Fibroblast of skin of right biceps (primary cell): ENCODE results near the gene WDR82.

Experiments used
- DNase-seq: peaks from one replicate; pipeline ENCODE4 v3.0.0-alpha.2; 2013

WDR82 gene

DNA sequence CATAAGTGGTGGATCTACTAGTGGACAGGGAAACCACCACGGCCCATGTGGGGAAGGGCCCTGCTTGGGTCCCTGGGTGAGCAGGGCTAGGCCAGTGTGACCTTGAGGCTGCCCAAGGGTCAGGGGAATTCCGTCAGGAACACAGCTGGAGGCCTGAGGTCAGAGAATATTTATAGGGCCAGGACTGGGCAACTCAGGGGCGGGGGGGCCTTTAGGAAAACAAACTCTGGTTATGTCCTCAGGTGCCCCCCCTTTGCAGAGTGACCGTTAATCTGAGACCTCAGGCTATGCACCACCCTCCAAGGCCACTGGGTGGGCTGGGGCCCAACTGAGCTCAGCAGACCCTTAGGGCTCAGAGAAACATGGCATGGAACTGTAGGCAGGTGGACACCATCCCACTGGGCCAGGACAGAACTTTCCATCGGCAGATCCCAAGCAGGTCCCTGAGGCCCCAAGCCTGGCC, 42.0 kb downstream of the WDR82 start:
- DNase-seq, result no peak

- DNase-seq, result no peak
Measured at GRCh38 chr3:52234516-52235447, 43.7 kb downstream of the WDR82 start.

DNA sequence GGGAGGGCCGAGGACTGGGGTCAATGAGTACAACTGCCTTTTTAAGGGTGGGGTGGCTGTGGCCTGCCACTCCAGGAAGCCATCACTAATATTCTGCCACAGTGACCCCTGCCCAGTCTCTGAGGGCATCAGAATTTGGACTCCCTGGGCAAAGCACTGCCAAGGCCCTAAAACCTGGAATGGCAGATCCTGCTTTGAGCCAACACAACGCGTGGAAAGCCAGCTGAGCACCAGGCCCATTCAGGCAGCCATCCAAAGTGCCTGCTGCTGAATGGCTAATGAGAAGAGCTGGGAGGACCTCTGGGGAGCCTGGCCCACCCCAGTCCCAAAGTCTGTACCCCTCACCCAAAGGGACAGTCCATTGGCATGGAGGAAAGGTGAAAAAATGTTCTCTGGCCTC, 44.5 kb downstream of the WDR82 start:
- no peak for DNase-seq

- no peak for DNase-seq
Measured at GRCh38 chr3:52233108-52233591, 45.3 kb downstream of the WDR82 start.

DNA sequence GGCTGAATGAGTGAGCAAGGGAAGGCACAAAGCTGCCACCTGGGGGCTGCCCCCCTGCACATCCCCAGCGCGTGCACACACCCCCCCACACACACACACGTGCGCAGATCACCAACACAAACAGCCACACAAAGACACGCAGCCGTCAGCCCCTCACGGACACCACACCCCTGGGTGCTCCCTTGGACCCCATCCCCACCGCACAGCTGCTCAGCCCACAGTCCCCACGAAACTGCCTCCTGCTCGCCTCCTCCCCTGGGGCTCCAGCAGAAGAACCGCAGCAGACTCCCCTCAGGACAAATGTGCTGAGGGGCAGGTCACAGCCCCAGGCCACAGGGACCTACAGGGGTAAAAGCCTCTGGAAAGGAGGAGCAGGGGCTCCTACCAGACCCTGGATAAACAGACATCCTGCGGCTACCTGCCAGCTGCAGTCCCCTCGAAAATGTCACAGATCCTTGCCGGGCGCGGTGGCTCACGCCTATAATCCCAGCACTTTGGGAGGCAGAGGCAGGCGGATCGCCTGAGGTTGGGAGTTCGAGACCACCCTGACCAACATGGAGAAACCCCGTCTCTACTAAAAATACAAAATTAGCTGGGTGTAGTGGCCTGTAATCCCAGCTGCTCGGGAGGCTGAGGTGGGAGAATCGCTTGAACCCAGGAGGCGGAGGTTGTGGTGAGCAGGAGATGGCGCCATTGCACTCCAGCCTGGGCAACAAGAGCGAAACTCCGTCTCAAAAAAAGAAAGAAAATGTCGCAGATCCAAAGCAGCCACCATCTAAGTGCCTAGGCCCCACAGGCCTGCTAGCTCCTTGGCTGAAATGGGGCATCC, 46.0 kb downstream of the WDR82 start:
- DNase-seq, result no peak

GRCh38 chr3:52231502-52232278, 46.8 kb downstream of the WDR82 start:
- peak; percentile 49 for DNase-seq

GRCh38 chr3:52230889-52231499, 47.5 kb downstream of the WDR82 start:
- DNase-seq, result no peak

DNA sequence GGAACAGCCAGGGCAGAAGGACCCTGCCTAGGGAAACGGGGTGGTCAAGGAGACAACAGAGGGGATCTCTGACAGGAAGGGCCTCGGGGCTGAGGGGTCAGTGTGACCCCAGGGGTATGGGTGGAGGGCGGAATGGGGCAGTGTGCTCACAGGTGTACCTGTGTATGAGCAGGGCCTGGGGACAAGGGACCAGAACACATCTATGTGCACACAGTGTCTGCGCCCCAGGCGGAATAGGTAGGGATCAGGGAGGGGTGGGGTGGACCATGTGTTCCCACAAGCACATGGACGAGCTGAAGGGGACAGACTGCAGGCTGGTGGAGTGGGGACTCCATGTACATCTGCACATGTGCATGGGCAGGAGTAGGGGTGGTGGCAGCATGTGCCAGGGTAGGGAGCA, 48.0 kb downstream of the WDR82 start:
- DNase-seq, result no peak

DNA sequence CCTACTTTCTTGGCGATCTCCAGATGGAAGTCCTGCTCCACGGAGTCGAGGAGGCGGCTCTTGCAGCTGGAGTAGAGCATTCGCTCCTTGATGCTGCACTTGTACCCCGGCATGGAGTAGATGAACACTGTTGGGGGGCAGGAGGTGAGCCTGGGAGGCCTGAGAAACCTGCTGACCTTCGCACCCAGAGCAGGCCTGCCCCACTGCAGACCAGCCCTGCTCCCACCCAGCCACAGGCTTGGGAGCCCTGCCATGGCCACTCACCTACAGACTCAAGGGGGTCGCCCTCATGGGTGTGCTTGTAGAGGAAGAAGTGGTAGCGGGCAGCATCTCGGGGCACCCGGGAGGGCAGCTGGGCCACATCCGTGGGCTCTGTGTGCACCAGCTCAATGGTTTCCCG, 48.8 kb downstream of the WDR82 start:
- DNase-seq, result no peak

GRCh38 chr3:52228751-52229291, 49.6 kb downstream of the WDR82 start:
- no peak for DNase-seq

DNA sequence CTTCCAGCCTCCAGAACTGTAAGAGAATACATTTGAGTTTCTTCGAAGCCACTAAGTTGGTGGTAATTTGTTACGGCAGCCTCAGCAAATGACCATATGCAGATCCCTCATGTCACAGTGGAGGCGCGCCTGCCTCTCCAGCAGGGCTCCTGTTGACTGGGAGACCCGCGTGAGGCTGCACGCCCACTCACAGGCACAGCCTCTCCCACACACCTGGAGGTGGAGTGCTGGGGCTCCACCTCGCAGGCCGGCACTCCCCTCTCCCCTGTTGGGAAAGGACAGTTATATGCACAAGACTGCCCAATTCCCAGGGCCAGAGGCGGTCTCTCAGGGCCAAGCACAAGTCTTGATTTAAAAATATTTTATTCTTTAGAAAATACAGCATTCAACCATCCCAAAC, 50.2 kb downstream of the WDR82 start:
- DNase-seq, result no peak

GRCh38 chr3:52227766-52228165, 50.7 kb downstream of the WDR82 start:
- no peak for DNase-seq

GRCh38 chr3:52227117-52227516, 51.3 kb downstream of the WDR82 start:
- DNase-seq, result no peak

DNA sequence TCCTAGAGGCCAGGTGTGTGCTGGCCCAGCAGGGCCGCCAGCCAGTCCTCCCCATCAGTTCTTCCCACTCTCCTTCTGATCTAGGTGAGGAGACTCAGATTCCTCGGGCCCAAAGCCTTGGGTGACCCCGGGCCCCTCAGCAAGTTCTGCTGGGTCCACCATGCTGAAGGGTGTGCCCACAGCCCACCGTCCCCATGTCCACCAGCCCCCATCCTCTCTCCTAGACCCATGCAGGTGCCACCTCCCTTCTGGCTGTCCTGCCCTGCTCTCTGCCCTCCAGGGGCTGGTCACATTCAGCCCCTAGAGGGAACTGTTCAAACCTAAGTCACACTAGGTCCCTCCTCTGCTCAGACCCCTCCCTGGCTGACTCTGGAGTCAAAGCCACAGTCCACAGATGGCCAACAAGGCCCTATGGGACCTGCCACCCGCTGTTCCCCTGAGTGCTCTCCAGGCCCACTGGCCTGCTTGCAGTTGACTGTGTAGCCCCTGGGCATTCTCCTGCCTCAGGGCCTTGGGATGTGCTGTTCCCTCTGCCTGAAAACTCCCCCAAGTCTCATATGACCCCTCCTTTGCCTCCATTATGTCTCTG, 52.1 kb downstream of the WDR82 start:
- no peak for DNase-seq

DNA sequence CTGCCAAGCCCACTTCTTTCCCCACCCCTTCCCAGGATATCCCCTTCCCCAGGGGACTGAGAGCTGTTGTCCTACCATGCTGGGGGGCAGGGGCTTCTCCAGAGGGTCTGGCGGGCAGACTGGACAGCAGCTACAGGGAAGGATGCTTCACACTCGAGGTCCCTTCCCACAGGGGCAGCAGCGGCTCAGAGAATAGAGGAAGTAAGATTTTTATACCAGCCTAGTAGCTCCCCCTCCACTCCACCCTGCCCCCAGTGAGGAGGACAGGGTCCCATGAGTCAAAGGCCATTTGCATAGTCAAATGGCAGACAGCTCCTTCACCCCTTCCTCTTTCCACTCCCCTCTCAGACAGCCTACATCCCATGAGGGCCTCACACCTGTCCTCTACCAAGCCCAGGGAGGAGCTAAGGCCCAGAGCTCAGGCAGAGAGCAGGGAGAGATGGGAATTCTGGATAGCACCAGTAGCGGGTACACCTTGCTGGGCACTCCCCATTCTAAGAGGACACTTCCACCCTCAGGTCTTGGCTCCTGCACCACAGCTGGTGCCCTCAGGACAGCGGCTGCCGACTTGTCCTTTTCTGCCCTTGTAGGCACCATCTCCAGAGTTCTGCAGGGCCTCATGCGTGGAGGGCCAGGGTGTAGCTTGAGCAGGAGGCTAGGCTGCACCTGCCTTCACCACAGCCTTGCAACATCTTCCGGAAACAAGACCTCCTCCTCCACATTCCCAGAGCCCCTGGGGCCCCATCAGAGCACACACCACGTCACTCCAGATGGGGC, 52.8 kb downstream of the WDR82 start, which contains the start of gene TLR9:
Gene TLR9, minus strand, starts transcription at position 194 of the 777 bp plus-strand sequence. Its CDS starts 116 bp downstream, at position 78.
- DNase-seq, result no peak

DNA sequence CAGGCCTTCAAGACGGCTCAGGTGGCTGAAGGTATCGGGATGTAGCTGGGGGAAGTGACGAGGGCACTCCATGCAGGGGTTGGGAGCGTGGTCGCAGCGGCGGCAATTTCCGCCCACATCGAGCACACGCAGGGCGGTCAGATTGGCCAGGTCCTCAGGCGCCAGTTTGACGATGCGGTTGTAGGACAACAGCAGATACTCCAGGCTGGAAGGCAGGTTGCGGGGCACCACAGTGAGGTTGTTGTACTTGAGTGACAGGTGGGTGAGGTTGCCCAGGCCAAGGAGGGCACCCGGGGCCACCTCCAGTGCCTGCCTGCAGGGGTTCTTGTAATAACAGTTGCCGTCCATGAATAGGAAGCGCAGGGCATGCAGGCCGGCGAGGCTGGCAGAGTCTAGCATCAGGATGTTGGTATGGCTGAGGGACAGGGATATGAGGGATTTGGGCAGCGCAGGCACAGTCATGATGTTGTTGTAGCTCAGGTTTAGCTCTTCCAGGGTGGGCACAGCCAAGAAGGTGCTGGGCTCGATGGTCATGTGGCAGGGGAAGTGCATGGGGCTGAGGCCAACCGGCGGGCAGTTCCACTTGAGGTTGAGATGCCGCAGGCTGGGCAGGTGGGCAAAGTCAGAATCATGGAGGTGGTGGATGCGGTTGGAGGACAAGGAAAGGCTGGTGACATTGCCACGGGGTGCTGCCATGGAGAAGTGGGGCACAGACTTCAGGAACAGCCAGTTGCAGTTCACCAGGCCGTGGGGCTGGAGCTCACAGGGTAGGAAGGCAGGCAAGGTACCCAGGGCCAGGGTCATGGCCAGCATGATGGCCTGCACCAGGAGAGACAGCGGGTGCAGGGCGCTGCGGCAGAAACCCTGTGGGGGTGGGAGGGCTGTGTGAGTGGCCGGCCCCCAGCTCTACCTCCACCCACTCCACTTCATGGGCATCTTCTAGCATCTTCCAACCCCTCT, 54.7 kb downstream of the WDR82 start:
- DNase-seq, result no peak

DNA sequence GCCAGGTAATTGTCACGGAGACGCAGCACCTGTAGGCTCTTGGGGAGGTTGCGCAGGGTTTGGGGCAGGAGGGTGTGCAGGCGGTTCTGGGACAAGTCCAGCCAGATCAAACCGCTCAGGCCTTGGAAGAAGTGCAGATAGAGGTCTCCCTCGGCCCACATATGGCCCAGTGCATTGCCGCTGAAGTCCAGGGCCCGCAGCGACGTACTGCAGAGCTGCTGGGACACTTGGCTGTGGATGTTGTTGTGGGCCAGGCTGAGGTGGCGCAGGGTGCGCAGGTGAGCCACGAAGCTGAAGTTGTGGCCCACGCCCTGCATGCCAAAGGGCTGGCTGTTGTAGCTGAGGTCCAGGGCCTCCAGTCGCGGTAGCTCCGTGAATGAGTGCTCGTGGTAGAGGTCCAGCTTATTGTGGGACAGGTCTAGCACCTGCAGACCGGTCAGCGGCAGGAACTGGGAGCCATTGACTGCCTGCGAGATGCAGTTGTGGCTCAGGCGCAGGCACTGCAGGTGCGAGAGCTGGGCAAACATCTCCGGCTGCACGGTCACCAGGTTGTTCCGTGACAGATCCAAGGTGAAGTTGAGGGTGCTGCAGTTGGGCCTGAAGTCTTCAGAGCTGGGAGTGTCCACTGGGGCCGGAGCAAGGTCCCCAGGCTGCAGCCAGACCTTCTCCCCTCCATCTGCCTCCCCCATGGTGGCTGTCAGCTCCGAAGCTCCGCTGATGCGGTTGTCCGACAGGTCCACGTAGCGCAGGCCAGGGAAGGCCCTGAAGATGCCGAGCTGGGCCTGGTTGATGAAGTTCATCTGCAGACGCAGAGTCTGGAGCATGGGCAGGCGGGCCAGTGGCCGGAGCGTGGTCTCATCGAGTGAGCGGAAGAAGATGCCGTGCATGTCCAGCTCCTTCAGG, 55.9 kb downstream of the WDR82 start:
- no peak for DNase-seq

- DNase-seq, result no peak
Measured at GRCh38 chr3:52221563-52222318, 56.7 kb downstream of the WDR82 start.
